ENCODE results near the gene SUPT3H.
A peak's percentile ranks its signal among the peaks of the same experiment; 100 is the strongest.

Gene SUPT3H

DNA sequence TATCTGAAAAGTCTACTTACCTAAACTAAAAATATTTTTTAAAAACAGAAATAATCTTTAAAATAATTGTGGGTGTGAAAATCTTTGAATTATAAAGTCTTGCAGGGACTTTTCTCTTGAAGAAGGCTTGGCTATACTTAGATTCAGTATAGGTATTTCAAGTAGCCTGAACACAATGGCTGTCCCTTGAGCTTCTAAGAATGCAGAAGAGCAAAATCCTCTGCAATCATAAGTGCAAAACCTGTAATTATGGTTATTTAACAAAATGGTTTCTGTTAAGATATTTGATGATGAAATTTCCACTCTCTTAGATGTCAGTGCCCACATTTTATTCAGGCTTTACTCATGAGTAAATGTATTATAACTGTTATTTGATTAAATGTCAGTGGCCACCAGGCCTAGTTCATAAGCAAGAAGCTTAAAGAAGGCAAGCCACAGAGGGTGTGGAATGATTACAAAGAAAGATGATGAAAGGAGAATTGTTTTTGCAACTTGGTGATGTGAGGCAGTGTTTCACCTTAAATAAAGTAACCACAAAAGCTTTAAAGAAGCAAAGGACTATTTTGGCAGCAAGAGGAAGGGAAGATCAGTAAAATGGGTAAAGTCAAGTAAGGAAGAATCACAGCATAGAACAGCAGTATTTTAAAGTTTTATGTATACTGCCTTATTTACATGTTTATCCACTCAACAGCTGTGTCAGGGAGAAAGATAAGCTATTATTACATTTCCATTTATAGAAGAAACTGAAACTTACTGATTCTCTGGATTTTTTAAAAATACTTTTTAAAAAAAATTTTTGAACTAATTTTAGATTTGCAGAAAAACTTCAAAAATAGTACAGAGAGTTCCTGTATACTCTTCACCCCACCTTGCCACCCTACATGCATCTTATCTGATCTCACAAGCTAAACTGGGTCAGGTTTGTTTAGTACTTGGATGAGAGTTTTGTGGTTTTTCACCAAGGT, 400.8 kb downstream of the SUPT3H start:
- DNase-seq (ENCODE audit: low read depth): no peak
- H3K4me3 ChIP-seq (ENCODE audit: low read depth, low read length): no peak overlapping the region
- in situ Hi-C loops (cut with HindIII; ENCODE audit: low sequenced_read_pairs): no loop called here
- TF ChIP-seq, protein P1, sequence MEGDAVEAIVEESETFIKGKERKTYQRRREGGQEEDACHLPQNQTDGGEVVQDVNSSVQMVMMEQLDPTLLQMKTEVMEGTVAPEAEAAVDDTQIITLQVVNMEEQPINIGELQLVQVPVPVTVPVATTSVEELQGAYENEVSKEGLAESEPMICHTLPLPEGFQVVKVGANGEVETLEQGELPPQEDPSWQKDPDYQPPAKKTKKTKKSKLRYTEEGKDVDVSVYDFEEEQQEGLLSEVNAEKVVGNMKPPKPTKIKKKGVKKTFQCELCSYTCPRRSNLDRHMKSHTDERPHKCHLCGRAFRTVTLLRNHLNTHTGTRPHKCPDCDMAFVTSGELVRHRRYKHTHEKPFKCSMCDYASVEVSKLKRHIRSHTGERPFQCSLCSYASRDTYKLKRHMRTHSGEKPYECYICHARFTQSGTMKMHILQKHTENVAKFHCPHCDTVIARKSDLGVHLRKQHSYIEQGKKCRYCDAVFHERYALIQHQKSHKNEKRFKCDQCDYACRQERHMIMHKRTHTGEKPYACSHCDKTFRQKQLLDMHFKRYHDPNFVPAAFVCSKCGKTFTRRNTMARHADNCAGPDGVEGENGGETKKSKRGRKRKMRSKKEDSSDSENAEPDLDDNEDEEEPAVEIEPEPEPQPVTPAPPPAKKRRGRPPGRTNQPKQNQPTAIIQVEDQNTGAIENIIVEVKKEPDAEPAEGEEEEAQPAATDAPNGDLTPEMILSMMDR (IDR thresholded peaks at IDR 0.05; ENCODE audit: low read depth, low read length, missing control alignments): no peak

DNA sequence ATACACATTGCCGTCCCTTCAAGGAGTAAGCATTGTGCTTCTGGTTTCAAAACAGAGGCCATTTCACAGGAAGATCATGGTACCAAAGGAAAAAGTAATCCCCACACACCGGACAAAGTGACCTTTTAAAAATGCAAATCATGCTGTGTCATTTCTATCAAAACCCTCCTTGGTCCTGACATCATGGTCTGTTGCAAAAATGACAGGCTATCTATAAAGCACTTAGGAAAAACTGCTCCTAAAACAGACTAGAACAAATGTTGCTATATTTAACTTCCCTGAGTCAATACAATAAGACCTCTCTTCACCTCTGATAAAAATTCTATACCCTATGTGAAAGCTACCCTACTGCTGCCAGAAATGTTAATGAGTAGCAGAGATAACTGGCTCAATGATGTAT, 403.2 kb downstream of the SUPT3H start:
- in situ Hi-C loops (cut with HindIII; ENCODE audit: low sequenced_read_pairs): no loop called here
- TF ChIP-seq, protein P1 (IDR thresholded peaks at IDR 0.05; ENCODE audit: low read depth, low read length, missing control alignments): no peak
- no peak overlapping the region for H3K4me3 ChIP-seq (ENCODE audit: low read depth, low read length)
- no peak for DNase-seq (ENCODE audit: low read depth)

DNA sequence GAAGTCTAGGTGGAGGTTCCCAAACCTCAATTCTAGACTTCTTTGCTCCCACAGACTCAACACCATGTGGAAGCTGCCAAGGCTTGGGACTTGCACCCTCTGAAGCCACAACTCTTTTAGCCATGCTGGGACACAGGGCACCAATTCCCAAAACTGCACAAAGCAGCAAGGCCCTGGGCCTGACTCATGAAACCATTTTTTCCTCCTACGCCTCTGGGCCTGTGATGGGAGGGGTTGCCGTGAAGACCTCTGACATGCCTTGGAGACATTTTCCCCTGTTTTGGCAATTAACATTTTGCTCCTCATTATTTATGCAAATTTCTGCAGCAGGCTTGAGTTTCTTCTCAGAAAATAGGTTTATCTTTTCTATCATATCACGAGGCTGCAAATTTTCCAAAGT, 405.0 kb downstream of the SUPT3H start:
- no peak for DNase-seq (ENCODE audit: low read depth)
- H3K4me3 ChIP-seq (ENCODE audit: low read depth, low read length): no peak overlapping the region
- in situ Hi-C loops (cut with HindIII; ENCODE audit: low sequenced_read_pairs): no loop called here
- TF ChIP-seq, protein P1 (IDR thresholded peaks at IDR 0.05; ENCODE audit: low read depth, low read length, missing control alignments): no peak

- in situ Hi-C loops (cut with HindIII; ENCODE audit: low sequenced_read_pairs): no loop called here
- no peak for DNase-seq (ENCODE audit: low read depth)
- H3K4me3 ChIP-seq (ENCODE audit: low read depth, low read length): no peak overlapping the region
- TF ChIP-seq, protein P1 (IDR thresholded peaks at IDR 0.05; ENCODE audit: low read depth, low read length, missing control alignments): no peak
Observed at GRCh38 chr6:44969446-44970185, 408.1 kb downstream of the SUPT3H start.

DNA sequence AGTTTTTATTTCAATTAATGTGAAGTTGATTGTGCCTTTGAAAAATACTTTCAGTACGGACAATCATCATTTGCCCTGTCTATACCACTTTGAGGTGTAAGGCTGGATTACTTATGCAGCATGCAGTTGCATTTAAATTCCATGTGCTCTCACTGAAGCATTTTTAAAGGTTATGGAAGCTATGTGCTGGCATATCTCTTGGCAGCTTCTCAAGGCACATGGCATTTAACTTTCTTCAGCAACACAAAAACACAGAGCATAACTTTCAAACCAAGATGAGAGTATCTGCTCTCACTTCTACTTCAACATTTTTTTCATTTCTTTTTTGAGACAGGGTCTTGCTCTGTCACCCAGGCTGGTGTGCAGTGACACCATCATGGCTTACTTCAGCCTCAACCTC, 410.3 kb downstream of the SUPT3H start:
- no peak overlapping the region for H3K4me3 ChIP-seq (ENCODE audit: low read depth, low read length)
- DNase-seq (ENCODE audit: low read depth): no peak
- TF ChIP-seq, protein P1 (IDR thresholded peaks at IDR 0.05; ENCODE audit: low read depth, low read length, missing control alignments): no peak
- in situ Hi-C loops (cut with HindIII; ENCODE audit: low sequenced_read_pairs): no loop called here

- in situ Hi-C loops (cut with HindIII; ENCODE audit: low sequenced_read_pairs): no loop called here
- peak; percentile 26 for DNase-seq (ENCODE audit: low read depth)
- TF ChIP-seq, protein P1 (IDR thresholded peaks at IDR 0.05; ENCODE audit: low read depth, low read length, missing control alignments): no peak
- H3K4me3 ChIP-seq (ENCODE audit: low read depth, low read length): no peak overlapping the region
Observed at GRCh38 chr6:44966449-44967092, 411.2 kb downstream of the SUPT3H start.

Data from astrocyte of the cerebellum (primary cell).